Panc1 (cell line): Measurements from ENCODE around the gene MFSD2A. TPM values are rescaled to one million over a fixed set of nuclear protein-coding genes. Genes with fewer than 3 reads are reported as not detected.

Source experiments
- ATAC-seq: fragments of 200-7000 bp; cut with Tn5 transposase; 2 replicates; pipeline ENCODE4 v1.9.1; 2020; ENCODE audit warnings: mild to moderate bottlenecking, moderate library complexity
- Bru-seq: library from RNA; stranded (reverse); fragments of 400-500 nt; gene quantifications from one replicate; lab custom pipeline; 2021; lab: Mats Ljungman, UMichigan
- BruChase-seq, 2 experiments: library from RNA; stranded (reverse); fragments of 400-500 nt; gene quantifications; one replicate each; lab custom pipeline; 2021; lab: Mats Ljungman, UMichigan
- BruUV-seq: library from RNA; stranded (reverse); fragments of 400-500 nt; replicated peaks from 2 replicates; lab custom pipeline; 2021; lab: Mats Ljungman, UMichigan
- CTCF ChIA-PET: fragments of 300-600 bp; sonication (Branson Sonifier 250); formaldehyde crosslinking; loops from one replicate; lab custom pipeline; 2022; ENCODE audit warnings: antibody characterized with exemption; lab: Charles Lee
- POLR2A ChIA-PET: fragments of 300-600 bp; sonication (Branson Sonifier 250); formaldehyde crosslinking; loops from one replicate; lab custom pipeline; 2022; ENCODE audit warnings: antibody characterized with exemption; lab: Charles Lee
- DNase-seq: peaks from one replicate; pipeline ENCODE4 v3.0.0-alpha.2; 2010; ENCODE audit warnings: low read depth, low spot score
- H3K27ac ChIP-seq: 2 replicates; pipeline ENCODE4 v1.5.1; 2011; ENCODE audit warnings: mild to moderate bottlenecking, low read length, inconsistent platforms
- H3K27me3 ChIP-seq: fragments of 200-500 bp; sonication (Bioruptor generic); 2 replicates; pipeline ENCODE4 v1.6.0; 2014; ENCODE audit warnings: low read length, inconsistent platforms; ENCODE audit not compliant: control insufficient read depth, insufficient read depth
- H3K36me3 ChIP-seq: fragments of 200-500 bp; sonication (Bioruptor generic); 2 replicates; pipeline ENCODE4 v1.5.1; 2014; ENCODE audit warnings: inconsistent platforms, mild to moderate bottlenecking, low read length, moderate library complexity; ENCODE audit not compliant: control insufficient read depth, insufficient read depth
- H3K4me1 ChIP-seq: 2 replicates; pipeline ENCODE4 v1.5.1; 2011; ENCODE audit warnings: inconsistent platforms, mild to moderate bottlenecking, low read length, moderate library complexity; ENCODE audit not compliant: control insufficient read depth, insufficient read depth
- H3K4me3 ChIP-seq, 2 experiments: 2 replicates each; pipeline ENCODE4 v1.5.1; 2011 to 2012; ENCODE audit warnings: low read depth in 2 of 2, low read length in 2 of 2, mild to moderate bottlenecking in 2 of 2, inconsistent platforms in 1 of 2, moderate library complexity in 1 of 2
- H3K9me3 ChIP-seq: fragments of 200-500 bp; sonication (Bioruptor generic); 2 replicates; pipeline ENCODE4 v1.5.1; 2014; ENCODE audit warnings: low read depth, mild to moderate bottlenecking, inconsistent platforms, low read length, moderate library complexity; ENCODE audit not compliant: control insufficient read depth, insufficient read depth
- POLR2AphosphoS5 ChIP-seq: IDR thresholded peaks from 2 replicates; pipeline ENCODE4 v1.6.1; 2012; ENCODE audit warnings: mild to moderate bottlenecking, low read depth, low read length, moderate library complexity
- REST ChIP-seq, 2 experiments: IDR thresholded peaks; 2 replicates each; pipeline ENCODE4 v1.6.1; 2011 to 2012; ENCODE audit warnings: low read depth in 2 of 2, control low read depth in 1 of 2, low read length in 1 of 2, mild to moderate bottlenecking in 1 of 2, moderate library complexity in 1 of 2; ENCODE audit not compliant: insufficient read depth in 1 of 2
- SIN3A ChIP-seq: IDR thresholded peaks from 2 replicates; pipeline ENCODE4 v1.6.1; 2012; ENCODE audit warnings: low read depth, mild to moderate bottlenecking, low read length, moderate library complexity, borderline replicate concordance; ENCODE audit not compliant: insufficient read depth
- TCF7L2 ChIP-seq: IDR thresholded peaks from 2 replicates; pipeline ENCODE4 v1.6.1; 2011; ENCODE audit warnings: mild to moderate bottlenecking, low read depth, low read length, inconsistent platforms
- in situ Hi-C: cut with HindIII; loops from 2 replicates; pipeline ENCODE4 v1.10.0; 2016; ENCODE audit warnings: low sequenced_read_pairs, low pct_unique_long_range_greater_than_20kb
- intact Hi-C: fragments of 100-400 bp; cut with micrococcal nuclease; formaldehyde crosslinking; loops from one replicate; pipeline ENCODE4 v1.10.0; 2022; ENCODE audit not compliant: unreplicated experiment
- long read RNA-seq: library from polyadenylated mRNA; unstranded; transcript quantifications from one replicate; pipeline ENCODE4 v2.0.0, GENCODE V29; 2021; ENCODE audit not compliant: unreplicated experiment
- polyA plus RNA-seq: library from polyadenylated mRNA; unstranded; fragments of >200 nt; gene quantifications from one replicate; pipeline ENCODE4 v1.2.1, GENCODE V29; 2012; ENCODE audit warnings: missing spikeins; ENCODE audit not compliant: insufficient read length
- total RNA-seq: library from RNA; stranded (reverse); gene quantifications from one replicate; pipeline ENCODE4 v1.2.1, GENCODE V29; 2021; ENCODE audit not compliant: unreplicated experiment
- TF ChIP-seq, protein P1 (sequence below): fragments of 450-650 bp; IDR thresholded peaks from 2 replicates; pipeline ENCODE4 v1.5.1; 2017; ENCODE audit warnings: mild to moderate bottlenecking

The MFSD2A gene
- 1.2 TPM for total RNA-seq
- 0.71 TPM for polyA plus RNA-seq
- Bru-seq, nascent RNA: percentile 28 among the genes with signal in this experiment
- percentile 34 among the genes with signal in this experiment for BruChase-seq, experiment 1, labeled RNA remaining after a 2-hour chase
- percentile 32 among the genes with signal in this experiment for BruChase-seq, experiment 2, labeled RNA remaining after a 6-hour chase
- long read RNA-seq, partial matches to known transcripts: 1 of 2 reads
- long read RNA-seq, other reads (novel, unspliced or antisense): 0 of 2 reads

DNA sequence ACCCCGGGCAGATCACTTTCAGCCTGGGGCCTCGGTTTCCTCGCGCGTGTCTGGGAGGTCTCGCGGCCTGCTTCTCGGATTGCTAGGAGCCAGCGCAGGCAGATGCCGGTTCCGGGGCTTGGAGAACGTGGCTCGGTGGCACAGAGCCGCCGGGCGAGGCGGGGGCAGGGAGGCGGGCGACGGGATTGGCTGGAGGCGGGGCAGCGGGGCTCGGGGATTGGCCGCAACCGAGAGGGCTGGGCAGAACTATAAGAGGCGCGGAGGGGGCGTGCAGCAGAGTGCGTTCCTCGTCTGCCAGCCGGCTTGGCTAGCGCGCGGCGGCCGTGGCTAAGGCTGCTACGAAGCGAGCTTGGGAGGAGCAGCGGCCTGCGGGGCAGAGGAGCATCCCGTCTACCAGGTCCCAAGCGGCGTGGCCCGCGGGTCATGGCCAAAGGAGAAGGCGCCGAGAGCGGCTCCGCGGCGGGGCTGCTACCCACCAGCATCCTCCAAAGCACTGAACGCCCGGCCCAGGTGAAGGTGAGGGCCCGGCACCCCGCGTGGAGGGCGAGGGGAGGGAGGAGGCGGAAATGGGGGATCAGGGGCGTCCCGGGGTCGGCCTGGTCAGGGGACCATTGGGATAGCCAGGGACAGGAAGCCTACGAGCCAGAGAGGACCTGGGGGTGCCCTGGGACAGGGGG, at the start of gene MFSD2A:
MFSD2A (plus strand) TSS at position 276 of the 677 bp plus-strand sequence; CDS start at position 424, 148 bp downstream.
- TF ChIP-seq REST (IDR thresholded peaks at IDR 0.05; ENCODE audit: insufficient read depth in 1 of 2, low read depth in 2 of 2, low read length in 1 of 2): no peak
- TF ChIP-seq SIN3A: 0 out of 2 replicates have a peak, but pooled peaks have one; percentile 29

GRCh38 chr1:39905172-39905571, 49.8 kb upstream of the MFSD2A start:
- ChIA-PET CTCF (no interaction called here), POLR2A (no interaction called here)
- H3K27ac ChIP-seq: no peak overlapping the region
- DNase-seq (no peak), ATAC-seq (no peak)
- H3K9me3 ChIP-seq: peaks cover 6% of the 10 kb centered on the region; the same call in 1 of the 2 replicates
- in situ Hi-C loops: no loop called here
- H3K4me3 ChIP-seq: no peak overlapping the region
- intact Hi-C loops: no loop called here
- peaks cover 9% of the 10 kb centered on the region for H3K4me1 ChIP-seq
- BruUV-seq: no TSS peak
- H3K27me3 ChIP-seq: peaks cover 11% of the 10 kb centered on the region
- no peaks in the 10 kb centered on the region for H3K36me3 ChIP-seq
- TF ChIP-seq, protein P1, sequence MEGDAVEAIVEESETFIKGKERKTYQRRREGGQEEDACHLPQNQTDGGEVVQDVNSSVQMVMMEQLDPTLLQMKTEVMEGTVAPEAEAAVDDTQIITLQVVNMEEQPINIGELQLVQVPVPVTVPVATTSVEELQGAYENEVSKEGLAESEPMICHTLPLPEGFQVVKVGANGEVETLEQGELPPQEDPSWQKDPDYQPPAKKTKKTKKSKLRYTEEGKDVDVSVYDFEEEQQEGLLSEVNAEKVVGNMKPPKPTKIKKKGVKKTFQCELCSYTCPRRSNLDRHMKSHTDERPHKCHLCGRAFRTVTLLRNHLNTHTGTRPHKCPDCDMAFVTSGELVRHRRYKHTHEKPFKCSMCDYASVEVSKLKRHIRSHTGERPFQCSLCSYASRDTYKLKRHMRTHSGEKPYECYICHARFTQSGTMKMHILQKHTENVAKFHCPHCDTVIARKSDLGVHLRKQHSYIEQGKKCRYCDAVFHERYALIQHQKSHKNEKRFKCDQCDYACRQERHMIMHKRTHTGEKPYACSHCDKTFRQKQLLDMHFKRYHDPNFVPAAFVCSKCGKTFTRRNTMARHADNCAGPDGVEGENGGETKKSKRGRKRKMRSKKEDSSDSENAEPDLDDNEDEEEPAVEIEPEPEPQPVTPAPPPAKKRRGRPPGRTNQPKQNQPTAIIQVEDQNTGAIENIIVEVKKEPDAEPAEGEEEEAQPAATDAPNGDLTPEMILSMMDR: no peak
- no peak for TF ChIP-seq REST (IDR thresholded peaks at IDR 0.05; ENCODE audit: insufficient read depth in 1 of 2, low read depth in 2 of 2, low read length in 1 of 2)
- TF ChIP-seq POLR2AphosphoS5: no peak
- no peak for TF ChIP-seq SIN3A
- TF ChIP-seq TCF7L2: no peak

More for the DNA sequence above, at the start of gene MFSD2A:
- H3K27me3 ChIP-seq: no peaks in the 10 kb centered on the region; the same call in 1 of the 2 replicates
- peak within 1 kb of the TSS; percentile 53 to 56 for H3K4me3 ChIP-seq
- no peaks in the 10 kb centered on the region for H3K9me3 ChIP-seq
- ATAC-seq: peak; percentile 95
- in situ Hi-C loops (no loop called here), intact Hi-C loops (no loop called here)
- H3K27ac ChIP-seq: peak within 1 kb of the TSS; percentile 42; the same call in 1 of the 2 replicates
- CTCF ChIA-PET: no interaction called here
- BruUV-seq: no TSS peak
- no peaks in the 10 kb centered on the region for H3K36me3 ChIP-seq
- POLR2A ChIA-PET: interaction anchor here (0.6 kb wide), 1 partner anchor 452 kb away, joined by 3 read pairs; no protein-coding TSS in a partner anchor
- peaks cover 7% of the 10 kb centered on the region for H3K4me1 ChIP-seq
- DNase-seq: no peak
